ENCODE results near the gene TLX3.

- TF ChIP-seq POLR2A (IDR thresholded peaks at IDR 0.05) = no peak
- no peak for TF ChIP-seq CTCF (IDR thresholded peaks at IDR 0.05)
These were observed 4.6 kb downstream of the TLX3 start for GRCh38 chr5:171313481-171314206.
